Pons (tissue), 1 donor: ENCODE results near the gene TBRG1.

ENCODE experiments used
- DNase-seq: peaks from one replicate; pipeline ENCODE4 v3.0.0-alpha.2; 2016; ENCODE audit warnings: low spot score

The TBRG1 gene

DNA sequence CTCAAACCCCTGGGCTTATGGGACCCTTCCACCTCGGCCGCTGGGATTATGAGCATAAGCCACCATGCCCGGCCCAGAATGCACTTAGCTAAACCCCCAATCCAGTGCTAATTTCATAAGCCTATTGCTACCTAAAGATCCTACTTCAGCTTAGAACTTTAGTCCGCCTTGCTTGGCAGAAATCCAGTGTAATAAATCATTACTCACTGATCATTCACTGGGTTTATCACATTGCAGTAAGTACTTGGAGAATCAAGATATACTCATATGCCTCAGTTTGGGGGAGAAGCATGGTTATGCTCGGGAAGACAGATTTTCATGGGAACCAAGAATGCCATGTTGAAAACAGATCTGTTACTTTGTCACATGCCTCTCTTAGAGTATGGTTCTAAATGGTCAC is 3.8 kb upstream of the TBRG1 start:
- no peak for DNase-seq

DNA sequence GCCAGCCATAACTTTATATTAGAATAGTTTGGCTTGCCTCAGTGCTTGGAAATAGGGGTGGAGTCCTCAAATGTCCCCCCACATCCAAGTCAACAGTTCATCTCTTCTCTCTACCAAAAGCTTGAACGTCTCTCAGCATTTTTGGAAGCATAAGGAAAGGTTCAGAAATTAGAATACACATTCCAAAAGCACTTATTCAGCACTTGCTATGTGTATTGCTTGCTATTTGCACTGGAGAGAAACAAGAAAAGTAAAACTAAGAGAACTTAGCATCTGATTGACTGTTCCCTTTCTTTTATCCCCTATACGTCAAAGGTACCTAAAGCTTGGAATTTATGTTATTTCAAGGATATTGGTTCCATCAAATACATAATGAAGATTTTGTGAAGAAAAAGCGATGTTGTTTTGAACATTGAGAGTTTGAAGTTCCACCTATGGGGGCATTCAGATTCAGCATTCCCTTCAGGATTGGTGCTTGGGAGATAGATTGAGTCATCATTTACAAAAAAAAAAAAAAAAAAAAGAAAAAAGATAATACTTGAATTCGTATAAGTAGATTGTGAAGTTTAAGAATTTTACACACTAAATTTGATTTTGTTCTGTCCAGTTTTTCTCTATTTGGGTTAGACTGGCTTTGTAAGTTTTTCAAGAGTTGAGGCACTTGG is 1.3 kb downstream of the TBRG1 start:
- DNase-seq, result no peak

- no peak for DNase-seq
Observed at GRCh38 chr11:124625504-124626168, 3.0 kb downstream of the TBRG1 start.

GRCh38 chr11:124627546-124627945 is 4.9 kb downstream of the TBRG1 start:
- DNase-seq, result no peak

GRCh38 chr11:124629961-124630360 is 7.3 kb downstream of the TBRG1 start:
- no peak for DNase-seq

- DNase-seq, result no peak
Observed at GRCh38 chr11:124633355-124633754, 10.7 kb downstream of the TBRG1 start.

GRCh38 chr11:124635932-124636331 is 13.3 kb downstream of the TBRG1 start:
- no peak for DNase-seq

DNA sequence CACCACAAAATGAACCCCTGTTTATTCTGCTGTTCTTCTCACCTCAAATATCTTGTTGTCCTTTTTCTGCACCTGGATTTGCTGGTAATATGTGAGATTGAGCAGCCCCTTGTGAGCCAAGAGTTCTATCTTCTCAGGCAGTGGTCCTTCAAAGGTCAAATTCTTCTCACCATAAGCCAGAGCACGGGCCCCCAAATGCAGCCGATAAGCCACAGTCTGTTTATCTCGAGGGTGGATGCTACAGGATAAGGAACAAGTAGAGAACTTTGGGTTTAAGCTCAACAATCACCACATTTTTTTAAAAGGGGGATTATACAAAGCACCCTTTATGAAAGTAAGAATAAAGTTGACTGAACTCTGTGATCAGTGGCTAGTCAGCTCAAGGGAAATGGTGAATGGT is 15.8 kb downstream of the TBRG1 start:
- DNase-seq, result no peak

DNA sequence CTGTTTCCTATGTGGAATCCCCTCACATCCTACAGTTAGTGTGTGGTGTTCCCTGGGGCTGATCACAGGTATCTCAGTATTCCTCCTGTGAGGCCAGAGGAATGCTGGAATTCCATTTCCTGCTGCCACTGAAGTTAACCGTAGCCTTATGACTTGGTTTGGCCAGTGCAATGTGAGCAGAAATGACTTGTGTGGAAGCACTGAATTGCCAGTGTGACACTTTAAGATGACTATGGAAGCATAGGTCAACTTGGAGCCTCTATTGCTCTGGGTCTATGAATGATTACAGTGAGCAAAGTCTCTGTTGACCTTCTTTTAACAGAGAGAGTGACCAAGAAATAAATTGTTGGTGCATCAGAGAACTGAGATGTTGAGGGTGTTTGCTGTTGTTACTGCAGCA is 16.5 kb downstream of the TBRG1 start:
- no peak for DNase-seq

DNA sequence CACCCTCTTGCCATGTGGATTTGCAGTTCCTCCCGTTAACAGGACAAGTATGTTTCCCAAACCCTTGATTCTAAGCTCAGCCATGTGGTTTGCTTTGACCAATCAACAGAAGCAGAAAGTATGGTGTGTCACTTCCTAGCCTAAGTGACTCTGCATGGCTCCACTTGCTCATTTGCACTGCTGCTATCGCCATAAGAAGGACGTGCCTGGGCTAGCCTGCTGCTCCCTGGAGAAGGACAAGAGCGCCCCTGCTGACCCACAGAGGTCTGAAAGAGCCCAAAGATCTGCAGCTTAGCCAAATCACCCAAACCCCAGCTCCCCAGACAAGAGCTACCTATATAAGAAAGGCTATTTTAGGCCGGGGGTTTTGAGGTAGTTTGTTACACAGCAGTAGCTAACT is 18.0 kb downstream of the TBRG1 start:
- DNase-seq, result no peak

- DNase-seq, result no peak
Observed at GRCh38 chr11:124642628-124643027, 20.0 kb downstream of the TBRG1 start.

DNA sequence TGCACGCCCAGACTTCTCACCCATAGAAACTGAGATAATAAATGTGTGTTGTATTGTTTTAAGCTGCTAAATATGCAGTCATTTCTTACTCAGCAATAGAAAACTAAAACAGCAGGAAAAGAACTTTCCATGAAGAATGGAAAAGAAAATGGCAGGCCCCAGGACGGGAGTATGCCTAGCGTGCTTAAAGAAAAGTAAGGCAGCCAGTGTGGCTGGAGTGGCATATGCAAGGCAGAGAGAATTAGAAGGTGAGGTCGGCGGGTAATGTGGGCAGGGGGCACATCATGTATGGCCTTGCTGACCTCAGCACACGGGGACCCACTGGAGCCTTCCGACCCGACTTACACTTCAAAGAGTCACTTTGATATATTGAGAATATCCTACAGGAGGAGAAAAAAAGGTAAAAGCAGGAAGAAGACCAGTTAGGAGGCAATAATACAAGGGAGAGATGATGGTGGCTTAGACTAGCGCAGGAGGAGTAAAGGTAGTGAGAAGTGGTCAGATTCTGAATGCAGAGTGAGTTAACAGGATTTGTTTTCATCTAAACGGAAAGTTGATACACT is 20.5 kb downstream of the TBRG1 start:
- DNase-seq, result no peak

GRCh38 chr11:124643605-124644425 is 21.2 kb downstream of the TBRG1 start:
- DNase-seq, result no peak

DNA sequence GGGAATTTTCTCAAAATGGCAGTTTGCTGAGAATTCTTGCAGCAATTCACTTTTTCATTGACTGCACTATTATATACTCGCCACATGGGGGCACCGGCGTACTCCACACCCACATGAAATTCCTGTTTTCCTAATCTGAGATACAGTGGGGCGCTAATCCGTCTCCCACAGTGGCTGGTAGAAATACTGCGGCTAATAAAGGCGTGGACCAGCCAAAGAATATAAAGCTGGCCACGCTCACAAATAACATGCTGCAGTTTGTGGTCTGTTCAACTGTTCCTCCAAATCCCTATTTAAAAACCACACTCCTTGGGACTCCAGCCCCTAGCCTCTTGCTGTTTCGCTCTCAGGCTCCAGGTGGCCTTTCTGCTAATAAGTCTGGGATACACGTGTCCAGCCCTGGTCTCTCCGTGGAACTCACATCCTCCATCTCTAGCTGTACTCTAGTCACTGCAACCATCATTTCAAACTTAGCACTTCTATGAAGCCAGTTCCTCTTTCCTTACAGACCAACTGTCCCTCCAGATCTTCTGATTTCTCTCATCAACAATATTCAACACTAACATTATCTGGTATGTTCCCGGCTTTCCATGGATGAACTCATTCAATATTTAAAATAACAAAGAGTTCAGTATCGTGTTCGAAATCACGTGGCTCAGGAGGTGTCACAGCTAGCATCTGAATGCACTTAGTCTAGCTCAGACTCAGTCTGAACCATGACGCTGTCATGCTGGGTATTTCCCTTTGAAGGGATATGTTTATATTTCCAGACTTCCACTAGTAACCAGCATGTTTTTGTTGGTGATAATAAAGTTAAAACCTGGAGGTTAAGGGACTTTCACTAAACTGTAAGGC is 22.0 kb downstream of the TBRG1 start:
- peak; percentile 74 for DNase-seq

- no peak for DNase-seq
Observed at GRCh38 chr11:124646148-124646547, 23.5 kb downstream of the TBRG1 start.

GRCh38 chr11:124648610-124649009 is 25.9 kb downstream of the TBRG1 start:
- DNase-seq, result no peak

GRCh38 chr11:124656774-124657630 is 34.3 kb downstream of the TBRG1 start:
- no peak for DNase-seq

DNA sequence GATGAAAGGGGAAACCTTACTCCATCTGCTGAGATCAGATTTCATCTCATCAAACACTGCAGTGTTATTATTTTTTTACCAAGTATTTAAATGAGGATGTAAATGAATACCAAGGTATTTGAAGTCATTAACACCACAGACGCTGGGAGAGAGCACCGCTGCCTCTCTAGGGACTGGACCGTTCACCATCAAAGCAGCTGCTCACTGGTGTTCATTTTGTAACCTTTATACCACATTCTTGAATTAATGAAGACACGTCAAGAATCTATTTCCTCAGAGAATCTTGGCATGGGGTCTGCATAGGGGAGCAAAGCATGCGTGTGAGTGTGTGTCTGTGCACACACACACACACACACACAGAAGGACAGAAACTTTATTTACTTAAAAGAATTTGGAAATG is 35.2 kb downstream of the TBRG1 start:
- DNase-seq, result no peak

GRCh38 chr11:124658501-124658900 is 35.8 kb downstream of the TBRG1 start:
- DNase-seq, result no peak

- DNase-seq, result no peak
Observed at GRCh38 chr11:124658986-124659385, 36.3 kb downstream of the TBRG1 start.

GRCh38 chr11:124661553-124661952 is 38.9 kb downstream of the TBRG1 start:
- DNase-seq, result no peak
